Neural progenitor cell (in vitro differentiated cells): ENCODE results near the gene GRM6. TPM values are rescaled to one million over a fixed set of nuclear protein-coding genes. Genes with fewer than 3 reads are reported as not detected.

Source experiments
- DNase-seq: peaks from one replicate; pipeline ENCODE4 v3.0.0-alpha.2; 2016; ENCODE audit warnings: low spot score
- H2AFZ ChIP-seq: fragments of 200-600 bp; sonication (generic); replicated peaks from 2 replicates; pipeline ENCODE4 v1.6.1; 2016; ENCODE audit warnings: antibody characterized with exemption
- H3F3A ChIP-seq: fragments of 200-600 bp; sonication (generic); 2 replicates; pipeline ENCODE4 v1.6.1; 2016; ENCODE audit warnings: antibody characterized with exemption, low read depth
- H3K27ac ChIP-seq: fragments of 200-600 bp; sonication (generic); 2 replicates; pipeline ENCODE4 v1.5.1; 2016; ENCODE audit warnings: mild to moderate bottlenecking
- H3K27me3 ChIP-seq: fragments of 200-600 bp; sonication (generic); 2 replicates; pipeline ENCODE4 v1.6.1; 2016; ENCODE audit warnings: mild to moderate bottlenecking, moderate library complexity
- H3K36me3 ChIP-seq: fragments of 200-600 bp; sonication (generic); 2 replicates; pipeline ENCODE4 v1.5.1; 2016
- H3K4me1 ChIP-seq: fragments of 200-600 bp; sonication (generic); 2 replicates; pipeline ENCODE4 v1.6.1; 2016; ENCODE audit warnings: mixed run types
- H3K4me2 ChIP-seq: fragments of 200-600 bp; sonication (generic); 2 replicates; pipeline ENCODE4 v1.6.1; 2016
- H3K4me3 ChIP-seq: fragments of 200-600 bp; sonication (generic); 2 replicates; pipeline ENCODE4 v1.5.1; 2016
- H3K79me2 ChIP-seq: fragments of 200-600 bp; sonication (generic); 2 replicates; pipeline ENCODE4 v1.6.1; 2016; ENCODE audit warnings: low read depth
- H3K9ac ChIP-seq: fragments of 200-600 bp; sonication (generic); 2 replicates; pipeline ENCODE4 v1.6.1; 2016
- H3K9me3 ChIP-seq: fragments of 200-600 bp; sonication (generic); 2 replicates; pipeline ENCODE4 v1.5.1; 2016; ENCODE audit warnings: low read depth
- H4K20me1 ChIP-seq: fragments of 200-600 bp; sonication (generic); 2 replicates; pipeline ENCODE4 v1.6.1; 2016; ENCODE audit warnings: low read depth
- H3K27ac Mint-ChIP-seq: 3 replicates; pipeline ENCODE4 v1.8.0; 2021; ENCODE audit warnings: mixed read lengths
- H3K27me3 Mint-ChIP-seq: 2 replicates; pipeline ENCODE4 v1.8.0; 2022; ENCODE audit warnings: low read depth, mild to moderate bottlenecking, inconsistent platforms, moderate library complexity, mixed read lengths; ENCODE audit not compliant: insufficient read depth
- H3K36me3 Mint-ChIP-seq: 3 replicates; pipeline ENCODE4 v1.8.0; 2021; ENCODE audit warnings: mixed read lengths
- H3K4me1 Mint-ChIP-seq: 3 replicates; pipeline ENCODE4 v1.8.0; 2021; ENCODE audit warnings: mixed read lengths
- H3K4me3 Mint-ChIP-seq: 3 replicates; pipeline ENCODE4 v1.8.0; 2021; ENCODE audit warnings: mild to moderate bottlenecking, moderate library complexity, mixed read lengths
- H3K9me3 Mint-ChIP-seq: 3 replicates; pipeline ENCODE4 v1.8.0; 2020; ENCODE audit warnings: mixed read lengths
- EZH2 ChIP-seq: fragments of 200-600 bp; sonication (generic); IDR thresholded peaks from 2 replicates; pipeline ENCODE4 v1.6.1; 2017; ENCODE audit warnings: antibody characterized with exemption, mild to moderate bottlenecking, moderate library complexity
- EZH2phosphoT487 ChIP-seq: fragments of 200-600 bp; sonication (generic); IDR thresholded peaks from 2 replicates; pipeline ENCODE4 v1.6.1; 2017; ENCODE audit warnings: antibody characterized with exemption
- total RNA-seq: library from RNA; depleted of rRNA; stranded (reverse); fragments of >200 nt; gene quantifications from 2 replicates; pipeline ENCODE4 v1.2.3, GENCODE V29; 2015; ENCODE audit warnings: low replicate concordance
- TF ChIP-seq, protein P1 (sequence below): fragments of 200-600 bp; sonication (generic); IDR thresholded peaks from 2 replicates; pipeline ENCODE4 v1.5.1; 2017; ENCODE audit warnings: antibody characterized with exemption, mild to moderate bottlenecking

Gene GRM6
- total RNA-seq, 1 donor from 2014 or later, result not detected

DNA sequence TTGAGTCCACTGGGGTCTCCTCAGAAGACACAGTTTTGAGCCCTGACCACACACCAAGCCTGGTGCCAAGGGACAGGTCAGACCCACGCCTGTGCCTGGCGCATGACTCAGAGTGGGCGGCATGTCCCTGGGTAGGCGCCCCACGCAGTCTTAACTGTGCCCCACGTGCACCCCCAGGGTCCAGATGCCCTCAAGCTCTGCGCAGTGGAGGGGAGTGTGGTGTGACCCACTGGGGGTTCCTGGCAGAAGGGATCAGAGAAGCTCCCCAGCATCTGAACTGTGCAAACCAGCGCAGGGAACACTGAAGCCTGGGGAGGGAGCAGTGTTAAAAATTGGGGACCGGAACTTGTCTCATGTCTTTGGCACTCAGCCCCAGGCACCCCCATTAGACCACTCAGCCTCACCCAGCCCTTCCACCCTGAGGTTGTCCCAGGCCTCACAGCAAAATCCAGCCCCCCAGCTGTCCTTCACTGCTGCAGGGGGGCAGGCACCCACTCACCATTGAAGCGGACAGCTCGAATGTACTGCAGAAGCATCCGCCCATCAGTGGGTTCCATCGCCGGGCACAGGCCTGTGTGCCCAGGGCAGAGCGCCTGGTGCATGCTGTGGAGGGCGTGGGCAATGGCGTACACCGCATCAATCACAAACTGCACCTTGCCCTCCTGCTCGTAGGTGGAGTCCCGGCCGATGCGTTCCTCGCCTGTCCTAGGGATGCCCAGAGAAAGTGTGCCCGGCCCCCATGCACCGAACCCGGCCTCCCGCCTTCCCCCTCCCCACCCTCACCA lies 6.5 kb downstream of the GRM6 start:
- Mint-ChIP-seq H3K36me3 (peaks cover 4% of the 10 kb centered on the region), H3K4me1 (no peaks in the 10 kb centered on the region), H3K27ac (no peak overlapping the region), H3K4me3 (no peak overlapping the region), H3K27me3 (peaks cover 22% of the 10 kb centered on the region), H3K9me3 (peaks cover 63% of the 10 kb centered on the region)
- Histone ChIP-seq H2AFZ (no peak overlapping the region), H3K4me2 (no peak overlapping the region), H3F3A (no peaks in the 10 kb centered on the region), H3K9ac (no peak overlapping the region), H3K9me3 (no peaks in the 10 kb centered on the region), H3K27me3 (peaks cover 15% of the 10 kb centered on the region), H3K4me3 (no peak overlapping the region), H3K27ac (no peak overlapping the region), H3K79me2 (no peaks in the 10 kb centered on the region), H4K20me1 (no peaks in the 10 kb centered on the region), H3K4me1 (no peaks in the 10 kb centered on the region), H3K36me3 (no peaks in the 10 kb centered on the region)
- no peak for DNase-seq
- TF ChIP-seq EZH2phosphoT487 (no peak), EZH2 (no peak)
- TF ChIP-seq, protein P1, sequence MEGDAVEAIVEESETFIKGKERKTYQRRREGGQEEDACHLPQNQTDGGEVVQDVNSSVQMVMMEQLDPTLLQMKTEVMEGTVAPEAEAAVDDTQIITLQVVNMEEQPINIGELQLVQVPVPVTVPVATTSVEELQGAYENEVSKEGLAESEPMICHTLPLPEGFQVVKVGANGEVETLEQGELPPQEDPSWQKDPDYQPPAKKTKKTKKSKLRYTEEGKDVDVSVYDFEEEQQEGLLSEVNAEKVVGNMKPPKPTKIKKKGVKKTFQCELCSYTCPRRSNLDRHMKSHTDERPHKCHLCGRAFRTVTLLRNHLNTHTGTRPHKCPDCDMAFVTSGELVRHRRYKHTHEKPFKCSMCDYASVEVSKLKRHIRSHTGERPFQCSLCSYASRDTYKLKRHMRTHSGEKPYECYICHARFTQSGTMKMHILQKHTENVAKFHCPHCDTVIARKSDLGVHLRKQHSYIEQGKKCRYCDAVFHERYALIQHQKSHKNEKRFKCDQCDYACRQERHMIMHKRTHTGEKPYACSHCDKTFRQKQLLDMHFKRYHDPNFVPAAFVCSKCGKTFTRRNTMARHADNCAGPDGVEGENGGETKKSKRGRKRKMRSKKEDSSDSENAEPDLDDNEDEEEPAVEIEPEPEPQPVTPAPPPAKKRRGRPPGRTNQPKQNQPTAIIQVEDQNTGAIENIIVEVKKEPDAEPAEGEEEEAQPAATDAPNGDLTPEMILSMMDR, result no peak

GRCh38 chr5:178986326-178986960 lies 8.7 kb downstream of the GRM6 start:
- H3K9me3 Mint-ChIP-seq, result peaks cover 68% of the 10 kb centered on the region
- no peaks in the 10 kb centered on the region for H3K9me3 ChIP-seq

DNA sequence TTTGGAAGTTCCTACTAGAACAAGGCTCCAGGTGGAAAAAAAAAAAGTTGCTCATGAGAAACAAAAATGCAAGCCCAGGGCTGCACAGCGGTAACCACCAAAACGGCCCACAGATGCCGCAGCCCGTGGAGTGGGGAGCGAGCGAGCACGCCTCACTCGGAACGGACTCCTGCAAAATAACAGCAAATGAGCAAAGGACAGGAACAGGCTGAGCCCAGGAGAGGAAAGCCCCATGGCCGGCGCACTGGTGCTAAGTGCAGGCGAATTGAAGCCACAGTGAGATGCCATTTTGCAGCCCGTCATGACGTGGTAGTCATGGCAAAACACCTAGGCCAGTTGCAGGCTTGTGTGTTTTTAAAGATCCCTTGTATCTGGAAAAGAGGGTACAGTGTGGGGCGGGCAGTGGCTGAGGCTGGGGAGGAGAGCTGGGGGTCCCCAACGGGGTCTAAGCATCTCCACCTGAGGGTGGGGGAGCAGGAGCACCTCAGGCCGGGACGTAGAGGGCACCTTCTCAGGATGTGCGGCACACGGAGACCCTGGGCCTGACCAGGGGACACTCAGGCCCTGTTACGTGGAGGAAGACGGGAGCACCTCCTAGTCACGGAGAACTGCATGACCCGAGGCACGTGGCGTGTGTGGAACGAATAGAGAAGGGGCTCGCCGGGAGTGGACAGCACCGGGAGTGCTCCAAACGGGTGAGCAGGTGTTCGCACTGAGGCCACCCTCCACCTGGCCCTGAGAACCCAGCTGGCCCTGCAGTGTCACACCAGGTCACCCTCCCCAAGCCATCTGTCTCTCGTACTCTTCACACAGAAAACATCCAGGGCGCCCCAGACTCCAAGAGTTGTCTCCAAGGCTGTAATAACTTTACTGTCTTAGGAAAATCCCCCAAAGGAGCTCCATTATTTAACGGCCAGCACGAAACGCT lies 10.7 kb downstream of the GRM6 start:
- Mint-ChIP-seq H3K4me3 (no peak overlapping the region), H3K27me3 (peaks cover 7% of the 10 kb centered on the region), H3K27ac (no peak overlapping the region), H3K4me1 (no peaks in the 10 kb centered on the region), H3K9me3 (peaks cover 69% of the 10 kb centered on the region), H3K36me3 (peaks cover 2% of the 10 kb centered on the region)
- no peak overlapping the region for H3K4me2 ChIP-seq
- H3K79me2 ChIP-seq, result no peaks in the 10 kb centered on the region
- H3K9me3 ChIP-seq, result no peaks in the 10 kb centered on the region
- no peak overlapping the region for H3K4me3 ChIP-seq
- H3K27ac ChIP-seq, result no peak overlapping the region
- H3F3A ChIP-seq, result no peaks in the 10 kb centered on the region
- H3K27me3 ChIP-seq, result no peaks in the 10 kb centered on the region
- TF ChIP-seq, protein P1, result no peak
- TF ChIP-seq EZH2, result no peak
- no peak for TF ChIP-seq EZH2phosphoT487
- no peaks in the 10 kb centered on the region for H4K20me1 ChIP-seq
- H3K9ac ChIP-seq, result no peak overlapping the region
- H3K4me1 ChIP-seq, result no peaks in the 10 kb centered on the region
- DNase-seq, result no peak
- H2AFZ ChIP-seq, result no peak overlapping the region
- H3K36me3 ChIP-seq, result no peaks in the 10 kb centered on the region

More at GRCh38 chr5:178986326-178986960, 8.7 kb downstream of the GRM6 start:
- Histone ChIP-seq H3K4me1 (no peaks in the 10 kb centered on the region), H3K36me3 (no peaks in the 10 kb centered on the region), H3K27me3 (no peaks in the 10 kb centered on the region), H3K4me3 (no peak overlapping the region), H2AFZ (no peak overlapping the region), H3K9ac (no peak overlapping the region), H4K20me1 (no peaks in the 10 kb centered on the region), H3K27ac (no peak overlapping the region), H3K4me2 (no peak overlapping the region), H3F3A (no peaks in the 10 kb centered on the region), H3K79me2 (no peaks in the 10 kb centered on the region)
- Mint-ChIP-seq H3K27me3 (peaks cover 8% of the 10 kb centered on the region), H3K36me3 (peaks cover 4% of the 10 kb centered on the region), H3K27ac (no peak overlapping the region), H3K4me1 (no peaks in the 10 kb centered on the region), H3K4me3 (no peak overlapping the region)
- TF ChIP-seq EZH2, result no peak
- TF ChIP-seq, protein P1, result no peak
- DNase-seq, result no peak
